ENCODE results near the gene CYP26A1. TPM values are rescaled to one million over a fixed set of nuclear protein-coding genes. Genes with fewer than 3 reads are reported as not detected.

CYP26A1 gene
- total RNA-seq, 1 donor: not detected

- Histone ChIP-seq H3K79me2 (ENCODE audit: insufficient read depth, low read length) (no peaks in the 10 kb centered on the region), H4K20me1 (ENCODE audit: insufficient read depth, low read length) (no peaks in the 10 kb centered on the region), H3K9me3 (ENCODE audit: low read depth, low read length) (peaks cover 2% of the 10 kb centered on the region), H3K36me3 (ENCODE audit: insufficient read depth, low read length) (no peaks in the 10 kb centered on the region), H3K4me2 (ENCODE audit: insufficient read depth, low read length) (no peak overlapping the region), H3K27me3 (ENCODE audit: insufficient read depth, low read length) (peaks cover 6% of the 10 kb centered on the region), H3K27ac (ENCODE audit: low read depth, low read length) (no peak overlapping the region), H3K4me1 (ENCODE audit: insufficient read depth, low read length) (no peaks in the 10 kb centered on the region), H3K4me3 (ENCODE audit: insufficient read depth, low read length) (no peak overlapping the region), H2AFZ (ENCODE audit: low read length) (no peak overlapping the region)
- no peak for TF ChIP-seq CTCF (IDR thresholded peaks at IDR 0.05; ENCODE audit: extremely low read depth, low read depth, low read length)
- DNase-seq (ENCODE audit: insufficient read length, low spot score, missing footprints): no peak
Observed at GRCh38 chr10:93125966-93126365, 52.3 kb downstream of the CYP26A1 start.

GRCh38 chr10:93126483-93127052 is 52.9 kb downstream of the CYP26A1 start:
- H3K4me3 ChIP-seq (ENCODE audit: insufficient read depth, low read length): no peak overlapping the region
- H3K4me1 ChIP-seq (ENCODE audit: insufficient read depth, low read length): no peaks in the 10 kb centered on the region
- H4K20me1 ChIP-seq (ENCODE audit: insufficient read depth, low read length): no peaks in the 10 kb centered on the region
- peak; percentile 25 for TF ChIP-seq CTCF (IDR thresholded peaks at IDR 0.05; ENCODE audit: extremely low read depth, low read depth, low read length)
- peaks cover 2% of the 10 kb centered on the region for H3K9me3 ChIP-seq (ENCODE audit: low read depth, low read length)
- no peak overlapping the region for H2AFZ ChIP-seq (ENCODE audit: low read length)
- H3K27ac ChIP-seq (ENCODE audit: low read depth, low read length): no peak overlapping the region
- no peaks in the 10 kb centered on the region for H3K79me2 ChIP-seq (ENCODE audit: insufficient read depth, low read length)
- DNase-seq (ENCODE audit: insufficient read length, low spot score, missing footprints): no peak
- H3K27me3 ChIP-seq (ENCODE audit: insufficient read depth, low read length): peaks cover 4% of the 10 kb centered on the region
- no peaks in the 10 kb centered on the region for H3K36me3 ChIP-seq (ENCODE audit: insufficient read depth, low read length)
- H3K4me2 ChIP-seq (ENCODE audit: insufficient read depth, low read length): no peak overlapping the region

Other genes with a start within 250 kb of the CYP26A1 start
- 5.0 and 8.7 TPM in 2 replicates for gene EXOC6, start 225.4 kb upstream of the CYP26A1 start, total RNA-seq
- gene CYP26C1, start 13.1 kb upstream of the CYP26A1 start, total RNA-seq: under 0.01 TPM in 2 replicates